GM18951 (cell line): Measurements from ENCODE around the gene PRIMPOL.
"Not testable (repeated sequence)": the region's sequence is repeated elsewhere in the genome, so short reads cannot be mapped to it uniquely, and the experiment has no call there.

Experiments used
- POLR2A ChIP-seq: IDR thresholded peaks from 4 replicates; pipeline ENCODE4 v1.6.1; 2011; ENCODE audit warnings: mild to moderate bottlenecking; ENCODE audit not compliant: insufficient read length, insufficient read depth; ENCODE audit errors: extremely low read depth
- in situ Hi-C: fragments of 300-500 bp; cut with MboI; formaldehyde crosslinking; loops from one replicate; pipeline ENCODE4 v1.12.0; 2022; ENCODE audit warnings: low sequenced_read_pairs, mixed read lengths, inconsistent platforms; ENCODE audit not compliant: unreplicated experiment

The PRIMPOL gene

DNA sequence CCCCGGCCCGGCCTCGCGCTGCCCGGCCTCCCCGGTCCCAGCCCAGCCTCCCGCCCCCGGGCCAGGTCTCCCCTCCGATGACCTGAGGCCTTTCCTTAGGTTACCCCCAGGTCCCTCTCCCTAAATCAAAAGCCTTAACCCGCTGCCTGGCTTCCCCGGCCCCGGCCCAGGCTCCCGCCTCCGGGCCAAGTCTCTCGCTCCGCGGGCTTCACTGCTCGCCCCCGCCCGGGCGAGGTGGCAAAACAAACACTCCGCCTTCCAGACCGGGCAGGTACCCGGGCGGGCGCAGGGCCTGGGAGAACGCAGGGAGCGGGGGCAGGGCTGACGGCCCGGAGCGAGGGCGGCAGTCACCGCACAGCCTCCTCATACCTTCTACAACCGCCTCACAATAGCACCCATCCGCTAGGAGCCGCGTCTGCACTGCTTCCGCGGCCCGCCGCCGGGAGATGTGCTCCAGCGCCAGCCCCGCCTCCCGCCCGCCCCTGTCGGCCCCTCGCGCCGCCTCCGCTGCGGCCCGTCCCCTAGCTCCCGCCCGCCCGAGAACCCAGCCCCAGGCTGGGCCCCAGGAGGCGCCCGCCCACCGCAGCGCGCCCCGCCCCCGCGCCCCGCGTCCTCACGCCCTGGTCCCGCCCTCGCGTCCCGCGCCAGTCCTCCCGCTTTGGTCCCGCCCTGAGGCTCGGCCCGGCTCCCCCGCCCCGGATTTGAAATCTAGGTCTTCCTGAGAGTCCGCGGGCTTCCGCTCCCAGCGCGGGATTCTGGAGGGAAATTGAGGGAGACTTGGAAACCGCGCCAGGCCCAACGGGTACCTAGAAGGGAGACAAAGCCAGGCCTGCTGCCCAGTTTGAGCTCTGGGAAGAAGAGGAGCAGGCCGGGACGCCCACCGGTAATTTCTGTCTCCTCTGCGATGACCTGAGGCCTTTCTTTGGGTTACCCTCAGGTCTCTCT, at the start of gene PRIMPOL, which contains the start of gene CASP3:
Gene PRIMPOL (plus strand): TSS at position 713 of the 945 bp plus-strand sequence. CDS start 7,403 bp downstream, outside the sequence.
Gene CASP3 (minus strand): TSS at position 422 of the 945 bp plus-strand sequence. CDS start 10,994 bp downstream, outside the sequence.
- TF ChIP-seq POLR2A: peak; percentile 95
- in situ Hi-C loops: no loop called here

DNA sequence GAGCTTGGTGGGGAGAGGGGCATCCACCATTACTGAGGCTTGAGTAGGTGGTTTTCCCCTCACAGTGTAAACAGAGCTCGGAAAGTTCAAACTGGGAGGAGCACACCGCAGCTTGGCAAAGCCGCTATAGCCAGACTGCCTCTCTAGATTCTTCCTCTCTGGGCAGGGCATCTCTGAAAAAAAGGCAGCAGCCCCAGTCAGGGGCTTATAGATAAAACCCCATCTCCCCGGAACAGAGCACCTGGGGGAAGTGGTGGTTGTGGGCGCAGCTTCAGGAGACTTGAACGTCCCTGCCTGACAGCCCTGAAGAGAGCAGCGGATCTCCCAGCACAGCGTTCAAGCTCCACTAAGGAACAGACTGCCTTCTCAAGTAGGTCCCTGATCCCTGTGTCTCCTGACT, 48.6 kb upstream of the PRIMPOL start:
- in situ Hi-C loops: not testable (repeated sequence)

DNA sequence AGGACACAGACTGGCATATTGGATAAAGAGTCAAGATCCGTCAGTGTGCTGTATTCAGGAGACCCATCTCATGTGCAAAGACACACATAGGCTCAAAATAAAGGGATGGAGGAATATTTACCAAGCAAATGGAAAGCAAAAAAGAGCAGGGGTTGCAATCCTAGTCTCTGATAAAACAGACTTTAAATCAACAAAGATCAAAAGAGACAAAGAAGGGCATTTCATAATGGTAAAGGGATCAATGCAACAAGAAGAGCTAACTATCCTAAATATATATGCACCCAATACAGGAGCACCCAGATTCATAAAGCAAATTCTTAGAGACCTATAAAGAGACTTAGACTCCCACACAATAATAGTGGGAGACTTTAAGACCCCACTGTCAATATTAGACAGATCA, 46.7 kb upstream of the PRIMPOL start:
- in situ Hi-C loops: not testable (repeated sequence)

DNA sequence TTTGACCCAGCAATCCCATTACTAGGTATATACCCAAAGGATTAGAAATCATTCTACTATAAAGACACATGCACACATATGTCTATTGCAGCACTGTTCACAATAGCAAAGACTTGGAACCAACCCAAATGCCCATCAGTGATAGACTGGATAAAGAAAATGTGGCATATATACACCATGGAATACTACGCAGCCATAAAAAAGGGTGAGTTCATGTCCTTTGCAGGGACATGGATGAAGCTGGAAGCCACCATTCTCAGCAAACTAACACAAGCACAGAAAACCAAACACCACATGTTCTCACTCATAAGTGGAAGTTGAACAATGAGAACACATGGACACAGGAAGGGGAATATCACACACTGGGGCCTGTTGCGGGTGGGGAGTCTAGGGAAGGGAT, 42.1 kb upstream of the PRIMPOL start:
- in situ Hi-C loops: not testable (repeated sequence)

- in situ Hi-C loops: no loop called here
- TF ChIP-seq POLR2A: no peak
These were observed 37.5 kb upstream of the PRIMPOL start for GRCh38 chr4:184612074-184612473.

- in situ Hi-C loops: no loop called here
- no peak for TF ChIP-seq POLR2A
These were observed 36.1 kb upstream of the PRIMPOL start for GRCh38 chr4:184613405-184613804.

DNA sequence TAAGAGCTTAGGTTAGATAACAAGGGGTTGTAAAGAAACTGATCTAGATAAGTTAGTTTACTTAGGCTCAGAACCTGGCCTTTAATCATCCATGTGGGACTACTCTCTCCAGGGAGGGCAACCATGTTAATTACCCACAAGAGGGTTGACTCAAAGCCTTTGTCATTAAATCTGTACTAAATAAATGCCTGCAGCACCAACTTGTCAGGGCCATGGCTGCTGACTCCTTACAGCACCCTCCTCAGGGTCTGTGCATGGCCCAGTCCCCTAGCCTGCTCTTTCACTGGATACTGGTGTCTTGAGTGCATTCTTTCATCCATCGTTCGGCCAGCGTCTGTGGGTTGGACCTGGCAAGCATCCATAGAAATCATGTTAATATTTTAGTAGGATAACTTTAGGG, 35.0 kb upstream of the PRIMPOL start:
- TF ChIP-seq POLR2A: no peak
- in situ Hi-C loops: no loop called here

DNA sequence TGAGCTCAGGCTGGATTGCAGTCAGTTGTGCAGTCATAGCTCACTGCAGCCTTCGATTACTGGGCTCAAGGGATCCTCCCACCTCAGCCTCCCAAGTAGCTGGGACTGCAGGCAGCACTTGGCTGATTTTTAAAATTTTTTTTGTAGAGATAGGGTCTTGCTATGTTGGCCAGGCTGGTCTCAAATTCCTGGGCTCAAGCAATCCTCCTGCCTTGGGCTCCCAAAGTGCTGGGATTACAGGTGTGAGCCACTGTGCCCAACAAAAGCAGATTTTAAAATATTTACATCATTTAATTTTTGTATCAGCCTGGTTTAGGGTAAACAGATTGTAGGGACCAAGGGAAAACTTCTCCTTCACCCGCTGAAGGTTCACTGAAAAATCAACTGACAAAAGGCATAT, 33.4 kb upstream of the PRIMPOL start:
- in situ Hi-C loops: not testable (repeated sequence)

GRCh38 chr4:184616633-184617551, 32.6 kb upstream of the PRIMPOL start:
- TF ChIP-seq POLR2A: peak; percentile 23
- in situ Hi-C loops: no loop called here

DNA sequence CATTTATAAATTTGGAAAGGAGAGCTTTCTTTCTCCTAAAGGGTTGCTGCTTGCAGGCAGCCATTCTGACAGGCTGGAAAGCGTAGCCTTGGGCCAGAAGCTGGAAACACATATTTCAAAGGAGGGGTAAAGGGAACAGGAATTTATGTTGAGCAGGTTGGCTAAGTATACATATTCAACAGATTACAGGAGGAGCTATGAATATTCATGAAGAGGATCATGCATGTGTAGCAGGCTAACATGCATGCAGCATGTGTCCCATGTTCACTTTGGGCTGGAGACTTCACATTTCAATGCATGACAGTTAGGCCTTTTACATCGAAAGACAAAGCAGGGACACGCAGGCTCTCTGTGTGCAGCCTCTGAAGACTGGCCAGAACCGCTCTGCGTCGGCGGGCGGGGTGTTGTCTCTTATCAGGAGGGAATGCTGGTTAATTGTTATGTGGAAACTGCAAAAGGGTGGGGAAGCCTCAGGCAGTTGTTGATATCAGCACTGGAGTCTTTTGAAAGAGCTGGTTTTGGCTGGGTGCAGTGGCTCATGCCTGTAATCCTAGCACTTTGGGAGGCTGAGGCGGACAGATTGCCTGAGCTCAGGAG, 31.8 kb upstream of the PRIMPOL start:
- TF ChIP-seq POLR2A: no peak
- in situ Hi-C loops: no loop called here

DNA sequence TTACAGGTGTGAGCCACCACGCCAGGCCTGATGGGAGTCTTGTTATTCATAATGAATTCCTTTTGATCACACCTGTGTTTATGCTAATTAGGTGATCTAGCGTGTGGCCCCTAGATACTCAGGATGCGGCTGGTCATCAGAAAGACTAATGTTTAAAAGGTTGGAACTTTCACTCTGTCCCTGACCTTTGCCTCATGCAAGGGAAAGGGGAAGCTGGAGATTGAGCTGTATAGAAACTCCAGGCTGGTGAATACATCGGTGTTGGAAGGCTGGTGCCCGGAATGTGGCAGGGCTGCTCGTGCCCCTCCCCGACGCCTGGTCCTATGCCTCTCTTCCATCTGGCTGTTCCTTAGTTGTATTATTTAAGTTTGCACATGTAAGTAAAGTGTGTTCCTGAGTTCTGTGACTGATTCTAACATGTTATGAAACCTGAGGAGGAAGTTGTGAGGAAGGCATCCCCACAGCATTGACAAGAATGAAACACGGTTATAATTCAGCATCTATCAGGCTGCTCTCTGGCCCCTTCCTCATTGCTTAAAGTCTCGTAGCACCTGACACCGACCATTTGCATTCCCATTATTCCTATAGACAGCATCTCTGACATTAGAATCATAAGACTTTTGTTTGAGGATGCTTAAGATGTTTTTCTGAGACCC, 29.2 kb upstream of the PRIMPOL start:
- in situ Hi-C loops: no loop called here
- no peak for TF ChIP-seq POLR2A

DNA sequence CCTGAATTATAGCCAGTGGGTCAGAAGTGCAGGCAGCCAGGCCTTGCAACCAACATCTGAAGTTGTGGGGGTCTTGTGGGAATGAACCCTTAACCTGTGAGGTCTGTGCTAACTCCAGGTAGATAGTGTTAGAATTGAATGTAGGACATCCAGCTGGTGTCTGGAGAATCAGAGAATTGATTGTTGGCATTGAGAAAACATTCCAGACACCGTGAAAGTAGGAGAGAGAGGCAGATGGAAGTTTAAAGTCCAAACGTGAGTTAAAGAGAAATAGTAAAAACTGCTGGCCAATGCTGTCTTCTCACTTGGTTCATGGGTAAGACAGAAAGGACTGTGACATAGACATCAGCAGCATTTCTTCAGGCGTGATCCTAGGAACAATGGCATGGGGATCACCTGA, 28.0 kb upstream of the PRIMPOL start:
- in situ Hi-C loops: no loop called here
- no peak for TF ChIP-seq POLR2A

DNA sequence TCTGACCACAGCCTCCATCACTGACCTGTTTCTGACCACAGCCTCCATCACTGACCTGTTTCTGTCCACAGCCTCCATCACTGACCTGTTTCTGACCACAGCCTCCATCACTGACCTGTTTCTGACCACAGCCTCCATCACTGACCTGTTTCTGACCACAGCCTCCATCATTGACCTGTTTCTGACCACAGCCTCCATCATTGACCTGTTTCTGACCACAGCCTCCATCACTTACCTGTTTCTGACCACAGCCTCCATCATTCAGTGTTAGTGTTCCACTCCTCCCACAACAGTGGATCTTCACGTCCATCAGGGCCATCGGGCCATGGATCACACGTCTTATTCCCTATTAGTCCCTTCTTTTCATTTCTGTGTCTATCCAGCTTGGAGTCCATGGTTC, 25.0 kb upstream of the PRIMPOL start:
- in situ Hi-C loops: not testable (repeated sequence)
